SH-SY5Y (cell line): ENCODE data around the gene TEK.

Experiments used
- GATA2 ChIP-seq: IDR thresholded peaks from 2 replicates; pipeline ENCODE4 v1.6.1; 2011; ENCODE audit warnings: mild to moderate bottlenecking, low read depth, low read length
- GATA3 ChIP-seq: IDR thresholded peaks from 2 replicates; pipeline ENCODE4 v1.6.1; 2011; ENCODE audit warnings: low read depth, mild to moderate bottlenecking, low read length, moderate library complexity

TEK gene

DNA sequence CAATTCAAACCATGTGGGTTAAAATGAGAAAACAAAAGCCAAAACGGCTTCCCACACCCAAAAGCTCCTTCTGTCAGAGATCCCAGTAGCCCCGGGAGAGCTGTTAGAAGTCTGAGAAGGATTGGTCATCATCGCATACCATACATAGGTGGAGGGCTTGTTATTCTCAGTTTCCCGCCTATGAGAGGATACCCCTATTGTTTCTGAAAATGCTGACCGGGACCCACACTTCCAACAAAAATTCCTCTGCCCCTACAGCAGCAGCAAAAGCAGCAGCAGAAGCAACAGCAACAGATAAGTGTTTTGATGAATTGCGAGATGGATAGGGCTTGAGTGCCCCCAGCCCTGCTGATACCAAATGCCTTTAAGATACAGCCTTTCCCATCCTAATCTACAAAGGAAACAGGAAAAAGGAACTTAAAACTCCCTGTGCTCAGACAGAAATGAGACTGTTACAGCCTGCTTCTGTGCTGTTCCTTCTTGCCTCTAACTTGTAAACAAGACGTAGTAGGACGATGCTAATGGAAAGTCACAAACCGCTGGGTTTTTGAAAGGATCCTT is at the start of gene TEK:
TEK (plus strand) TSS at position 245 of the 561 bp plus-strand sequence. CDS start 366 bp downstream, outside the sequence.
- no peak for TF ChIP-seq GATA3
- TF ChIP-seq GATA2, result no peak

DNA sequence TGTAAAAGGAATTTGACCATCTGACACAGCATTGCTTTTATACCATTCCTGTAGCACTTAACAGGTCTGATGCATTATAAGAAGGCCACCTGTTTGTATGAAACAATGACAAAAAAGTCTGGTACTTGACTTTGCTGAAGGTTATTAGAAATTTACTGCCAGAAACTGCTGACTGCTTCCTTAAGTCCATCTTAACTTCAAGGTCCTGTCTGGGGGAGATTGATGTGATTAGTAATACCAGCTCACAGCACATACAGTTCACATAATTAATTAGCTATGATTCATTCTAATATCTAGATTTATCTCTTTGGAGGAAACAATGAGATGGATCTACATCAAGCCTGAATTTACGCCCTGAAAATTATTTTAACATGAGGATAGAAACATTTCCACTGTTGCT is 49.6 kb upstream of the TEK start:
- TF ChIP-seq GATA3 (no peak), GATA2 (no peak)

DNA sequence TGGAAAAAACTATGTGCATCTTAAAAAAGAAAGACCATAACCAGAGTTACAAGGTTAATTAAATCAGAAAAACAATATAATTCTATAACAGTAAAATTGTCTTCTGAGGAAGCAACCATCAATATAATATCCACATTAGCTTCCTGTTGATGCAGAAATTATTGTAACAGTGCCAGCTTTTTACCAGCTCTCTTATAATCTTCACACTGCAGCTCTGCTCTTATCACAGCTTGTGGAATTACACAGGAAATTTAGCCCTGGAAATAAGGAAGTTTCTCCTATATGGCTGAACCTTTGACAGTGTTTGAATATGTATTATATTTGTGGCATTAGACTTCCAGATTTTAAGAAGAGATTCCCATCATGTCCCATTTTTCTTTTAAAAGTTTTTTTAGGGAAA is 49.1 kb upstream of the TEK start:
- TF ChIP-seq GATA3 (no peak), GATA2 (no peak)

DNA sequence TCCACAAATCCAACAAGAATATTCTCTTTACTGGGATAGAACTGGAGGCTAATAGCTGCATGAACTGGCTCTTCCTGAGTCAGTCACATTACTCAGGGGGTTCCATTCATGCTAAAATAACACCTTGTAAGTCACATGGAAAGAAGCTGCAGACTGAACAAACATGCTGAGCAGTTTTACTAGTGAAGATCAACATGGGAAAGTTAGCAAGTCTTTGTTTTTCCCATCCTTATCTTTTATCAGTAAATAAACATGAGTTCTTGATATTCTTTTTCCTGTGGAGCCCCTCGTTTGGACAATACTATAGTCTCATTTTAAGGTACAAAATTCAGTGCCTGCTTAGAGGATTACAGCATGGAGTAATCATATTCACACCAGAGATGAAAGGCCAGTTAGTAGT is 43.7 kb upstream of the TEK start:
- TF ChIP-seq GATA2 (no peak), GATA3 (no peak)

DNA sequence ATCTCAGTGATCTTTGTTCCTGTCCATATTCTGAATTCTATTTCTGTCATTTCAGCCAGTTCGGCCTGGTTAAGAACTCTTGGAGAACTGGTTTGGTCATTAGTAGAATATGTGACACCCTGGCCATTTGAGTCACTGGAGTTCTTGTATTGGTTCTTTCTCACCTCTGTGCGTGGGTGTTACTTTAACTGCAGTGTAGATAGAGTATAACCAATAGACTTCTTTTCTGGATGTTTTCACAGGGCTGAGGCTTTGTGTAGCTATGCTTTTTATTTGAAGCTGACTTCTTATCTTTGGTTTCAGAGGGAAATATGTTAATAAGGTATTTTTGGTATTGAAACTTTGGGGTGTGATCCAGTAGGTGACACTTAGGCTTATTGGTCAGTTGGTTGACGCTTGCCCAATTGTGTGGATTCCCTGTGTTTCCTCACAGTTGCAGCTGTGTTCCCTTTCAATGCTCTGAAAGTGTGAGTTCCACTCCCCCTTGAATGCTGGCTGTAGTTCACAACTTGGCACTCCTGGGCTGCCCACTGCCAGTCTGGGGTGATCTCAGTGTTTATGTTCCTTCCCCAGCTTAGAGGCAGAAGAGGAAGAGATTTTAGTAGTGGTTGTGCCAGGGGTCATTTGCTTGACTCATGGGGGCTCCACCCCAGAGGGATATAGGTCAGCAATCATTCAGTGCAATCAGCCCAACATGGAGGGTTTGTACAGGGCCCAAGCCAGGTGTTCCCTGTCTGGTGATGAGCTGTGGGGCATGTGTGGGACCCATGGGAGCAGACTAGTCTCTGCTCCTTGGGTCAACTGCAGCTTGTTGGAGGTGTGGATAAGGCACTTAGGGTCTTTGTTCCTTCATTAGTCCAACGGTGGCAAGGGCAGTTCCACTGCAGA is 34.9 kb upstream of the TEK start:
- TF ChIP-seq GATA3, result no peak
- TF ChIP-seq GATA2, result no peak

DNA sequence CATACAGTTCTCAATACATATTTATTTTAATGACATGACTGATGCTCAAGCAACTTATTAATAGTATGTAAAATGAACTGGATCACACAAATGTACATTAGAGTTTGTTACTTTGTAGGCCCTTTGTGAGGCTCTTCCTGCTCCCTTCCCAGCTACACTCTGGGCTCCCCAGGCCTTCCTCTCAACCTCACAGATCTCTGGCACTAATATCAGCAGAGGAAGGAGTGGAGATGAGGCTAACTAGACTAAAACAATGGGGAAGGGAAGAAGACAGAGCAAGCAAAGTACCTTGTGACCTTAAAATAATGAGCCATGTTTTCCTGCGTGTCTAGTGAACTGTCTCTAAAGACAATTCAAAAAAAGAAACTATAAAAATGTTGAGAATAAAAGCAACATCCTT is 30.3 kb upstream of the TEK start:
- TF ChIP-seq GATA2 (no peak), GATA3 (no peak)

DNA sequence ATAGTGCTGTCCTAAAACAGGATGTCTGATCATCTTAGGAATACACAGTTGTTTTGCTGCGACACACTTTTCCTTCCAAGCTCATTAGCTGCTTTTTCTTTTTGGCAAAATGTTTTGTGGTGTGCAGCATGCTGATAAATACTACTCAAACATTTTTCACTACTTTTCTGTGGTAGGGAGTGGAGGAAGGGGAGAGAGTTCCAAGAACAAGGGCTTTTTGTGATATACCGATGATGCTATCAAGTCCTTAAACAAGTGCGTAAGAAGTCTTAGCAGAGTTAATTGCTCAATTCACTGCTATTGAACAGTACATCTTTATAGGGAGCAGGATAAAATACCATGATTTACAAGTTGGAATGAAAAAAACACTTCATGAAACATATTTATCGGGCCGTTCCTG is 23.6 kb upstream of the TEK start:
- TF ChIP-seq GATA2, result no peak
- no peak for TF ChIP-seq GATA3

DNA sequence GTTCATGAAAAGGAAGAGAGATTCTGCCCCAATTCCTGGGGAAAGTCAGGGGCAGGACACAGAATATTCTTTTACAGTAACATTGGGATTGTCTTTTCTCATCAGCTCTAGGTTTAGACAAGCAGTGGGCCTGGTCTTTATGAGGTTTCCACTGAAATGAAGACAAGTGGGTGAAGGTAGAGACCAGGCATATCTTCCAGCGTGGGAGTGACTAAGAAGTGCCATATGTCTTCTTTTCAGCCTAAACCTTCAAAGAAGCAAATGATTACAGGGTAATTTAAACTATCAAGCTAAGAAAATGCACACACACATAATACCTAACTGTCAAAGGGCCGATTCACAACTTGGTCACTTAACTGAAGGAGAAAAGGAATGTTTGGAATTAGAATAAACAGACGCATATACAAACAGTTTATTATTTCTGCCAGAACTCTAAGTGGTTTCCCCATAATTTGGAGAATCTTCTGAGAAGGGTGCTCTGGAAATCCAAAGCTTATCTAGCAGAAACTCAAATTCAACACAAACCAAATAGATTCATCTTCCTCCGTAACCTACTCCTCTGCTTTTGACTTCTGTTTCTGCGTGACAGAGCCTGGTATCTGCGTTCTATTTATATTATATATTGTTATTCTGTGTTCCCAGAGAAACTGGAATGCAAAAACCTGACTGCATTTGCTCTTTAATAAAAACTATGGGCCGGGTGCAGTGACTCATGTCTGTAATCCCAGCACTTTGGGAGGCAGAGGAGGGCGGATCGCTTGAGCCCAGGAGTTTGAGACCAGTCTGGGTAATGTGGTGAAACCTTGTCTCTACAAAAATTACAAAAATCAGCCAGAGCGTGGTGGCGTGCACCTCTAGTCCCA is 22.0 kb upstream of the TEK start:
- TF ChIP-seq GATA3 (no peak), GATA2 (no peak)

DNA sequence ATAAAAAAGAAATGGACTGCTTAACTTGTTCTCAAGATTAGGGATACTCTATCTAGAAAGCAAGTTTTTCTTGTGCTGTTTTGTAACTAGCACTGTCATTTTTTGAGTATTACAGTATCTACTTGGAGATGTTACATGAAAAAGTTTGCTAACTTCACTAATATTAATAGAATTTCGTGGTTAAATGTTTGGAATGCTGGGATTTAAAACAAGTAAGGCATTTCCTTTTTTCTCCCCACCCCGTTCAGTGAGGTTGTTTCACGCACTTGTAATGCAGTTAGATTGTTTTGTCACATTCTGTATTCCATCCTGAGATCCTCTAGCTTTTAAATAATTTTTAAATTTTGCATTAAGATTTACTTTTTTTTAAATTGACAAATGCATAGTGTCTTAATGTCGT is 20.0 kb upstream of the TEK start:
- TF ChIP-seq GATA3, result no peak
- no peak for TF ChIP-seq GATA2

DNA sequence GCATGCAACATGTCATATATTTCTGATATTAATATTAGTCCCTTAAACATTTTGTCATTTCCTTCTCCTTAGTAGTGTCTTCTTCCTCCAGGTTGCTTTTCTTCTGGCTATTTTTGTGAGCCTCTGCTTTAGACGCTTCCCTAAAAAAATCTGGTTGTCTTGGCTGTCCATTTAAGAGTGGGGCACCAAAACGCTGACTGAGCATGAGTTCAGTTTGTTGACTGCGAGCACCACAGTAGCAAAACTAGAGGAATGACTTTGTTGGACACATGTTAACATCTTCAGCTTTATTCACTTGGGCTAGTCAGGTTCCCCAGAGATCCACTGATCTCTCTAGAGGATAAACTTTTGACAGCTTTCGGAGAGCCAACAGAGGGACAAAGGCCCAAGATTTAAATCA is 19.3 kb upstream of the TEK start:
- TF ChIP-seq GATA2 (no peak), GATA3 (no peak)

DNA sequence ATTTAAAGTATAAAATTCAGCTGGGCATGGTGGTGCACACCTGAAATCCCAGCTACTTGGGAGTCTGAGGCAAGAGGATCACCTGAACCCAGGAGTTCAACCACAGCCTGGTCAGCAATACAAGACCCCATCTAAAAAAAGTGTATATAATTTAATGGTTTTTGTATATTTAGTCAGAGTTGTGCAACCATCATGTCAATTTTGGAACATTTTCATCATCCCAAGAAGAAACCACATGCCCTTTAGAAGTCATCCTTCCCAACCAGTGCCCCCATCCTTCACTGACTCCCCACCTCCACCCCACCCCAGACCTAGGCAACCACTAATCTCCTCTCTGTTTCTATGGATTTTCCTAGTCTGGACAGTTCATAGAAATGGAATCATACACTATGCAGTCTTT is 18.8 kb upstream of the TEK start:
- TF ChIP-seq GATA2 (no peak), GATA3 (no peak)

DNA sequence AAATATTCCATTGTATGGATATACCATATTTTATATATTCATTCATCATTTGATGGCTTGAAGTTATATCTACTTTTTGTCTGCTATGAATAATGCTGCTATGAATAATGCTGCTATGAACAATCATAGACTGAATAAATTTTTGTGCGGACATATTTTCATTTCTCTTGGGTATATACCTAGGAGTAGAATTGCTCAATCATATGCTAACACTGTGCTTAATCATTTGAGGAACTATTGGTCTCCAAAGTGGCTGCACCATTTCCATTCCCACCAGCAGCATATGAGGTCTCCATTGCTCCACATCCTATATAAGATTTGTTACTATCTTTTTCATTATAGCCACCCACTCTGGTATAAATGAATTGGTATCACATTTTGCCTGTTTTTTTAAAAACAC is 18.3 kb upstream of the TEK start:
- TF ChIP-seq GATA3 (no peak), GATA2 (no peak)

DNA sequence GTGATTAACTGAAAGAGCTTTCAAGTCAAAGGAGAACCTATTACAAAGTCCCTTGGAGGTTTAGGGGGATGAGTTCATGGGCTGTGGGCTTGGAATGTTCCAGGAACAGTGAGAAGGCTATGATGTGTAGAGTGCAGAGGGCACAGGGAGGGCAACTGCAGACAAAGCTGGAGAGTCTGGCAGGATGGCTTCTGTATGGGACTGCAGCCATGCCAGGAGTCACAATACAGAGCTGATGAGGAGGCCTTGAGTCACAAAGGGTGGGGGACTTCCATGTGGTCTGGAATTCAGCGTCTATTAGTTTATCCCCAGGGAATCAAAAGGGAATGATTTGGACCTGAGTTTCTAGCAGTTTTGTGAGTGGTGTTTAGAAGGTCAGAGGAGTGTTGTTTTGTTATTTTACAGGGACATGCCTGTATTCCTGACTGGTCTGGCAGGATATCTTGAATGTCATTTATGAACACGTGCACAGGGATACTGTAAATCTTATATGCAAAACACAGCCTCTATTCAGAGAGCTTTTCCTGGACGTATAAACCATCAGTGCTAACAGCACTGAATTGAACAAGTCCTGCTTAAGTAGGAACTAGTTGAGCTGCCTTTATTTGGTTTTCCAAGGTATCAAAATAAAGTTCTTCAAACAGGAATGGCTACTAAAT is 14.3 kb upstream of the TEK start:
- TF ChIP-seq GATA2, result no peak
- no peak for TF ChIP-seq GATA3

DNA sequence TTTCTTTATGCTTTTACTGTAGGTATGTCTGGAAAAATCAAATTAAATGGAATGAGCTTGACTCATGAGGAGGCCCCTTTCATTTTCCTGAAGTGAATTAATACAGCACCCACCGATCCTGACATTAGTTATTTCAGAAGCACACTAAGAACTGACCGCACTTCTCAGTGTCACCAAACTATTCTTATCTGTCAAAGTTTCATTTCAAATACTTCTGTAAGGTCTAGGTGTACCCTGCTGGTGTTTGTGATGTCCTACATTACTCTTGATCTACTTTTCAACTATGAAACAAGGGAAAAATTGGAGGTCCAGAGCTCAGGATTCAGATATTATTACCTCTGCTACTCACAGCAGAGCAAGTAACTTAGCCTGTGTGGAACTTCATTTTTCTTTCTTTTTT is 1.8 kb upstream of the TEK start:
- TF ChIP-seq GATA3, result no peak
- TF ChIP-seq GATA2, result no peak
